H9 (cell line): Measurements from ENCODE around the gene HPCAL1. TPM values are rescaled to one million over a fixed set of nuclear protein-coding genes. Genes with fewer than 3 reads are reported as not detected.
A peak's percentile ranks its signal among the peaks of the same experiment; 100 is the strongest.

Experiments used
- DNase-seq: peaks from one replicate; pipeline ENCODE4 v3.0.0-alpha.2; 2017
- H2AFZ ChIP-seq: one replicate; pipeline ENCODE4 v1.6.1; 2013; ENCODE audit warnings: mild to moderate bottlenecking, low read length, control low read depth, moderate library complexity
- H2AK5ac ChIP-seq: 2 replicates; pipeline ENCODE4 v1.6.1; 2013; ENCODE audit warnings: low read length, control low read depth, mixed read lengths; ENCODE audit not compliant: insufficient read length
- H2BK120ac ChIP-seq: one replicate; pipeline ENCODE4 v1.6.1; 2013; ENCODE audit warnings: low read depth, mild to moderate bottlenecking, low read length, control low read depth, inconsistent platforms; ENCODE audit not compliant: poor library complexity, severe bottlenecking
- H2BK12ac ChIP-seq: 2 replicates; pipeline ENCODE4 v1.6.1; 2013; ENCODE audit warnings: low read length, control low read depth, mixed read lengths, low read depth; ENCODE audit not compliant: insufficient read length
- H2BK15ac ChIP-seq: 2 replicates; pipeline ENCODE4 v1.6.1; 2013; ENCODE audit warnings: low read depth, low read length, control low read depth
- H2BK20ac ChIP-seq: one replicate; pipeline ENCODE4 v1.6.1; 2013; ENCODE audit warnings: low read depth, mild to moderate bottlenecking, low read length, control low read depth, inconsistent platforms; ENCODE audit not compliant: poor library complexity, severe bottlenecking
- H2BK5ac ChIP-seq: 2 replicates; pipeline ENCODE4 v1.6.1; 2013; ENCODE audit warnings: low read length, control low read depth, mixed read lengths; ENCODE audit not compliant: insufficient read length
- H3K14ac ChIP-seq: 2 replicates; pipeline ENCODE4 v1.6.1; 2013; ENCODE audit warnings: low read length, control low read depth; ENCODE audit not compliant: insufficient read depth
- H3K18ac ChIP-seq: 2 replicates; pipeline ENCODE4 v1.6.1; 2013; ENCODE audit warnings: low read depth, mild to moderate bottlenecking, mixed read lengths, low read length, control low read depth; ENCODE audit not compliant: insufficient read length
- H3K23ac ChIP-seq: 2 replicates; pipeline ENCODE4 v1.6.1; 2013; ENCODE audit warnings: low read length, control low read depth, mixed read lengths, low read depth; ENCODE audit not compliant: insufficient read length
- H3K23me2 ChIP-seq: 2 replicates; pipeline ENCODE4 v1.6.1; 2013; ENCODE audit warnings: low read depth, mild to moderate bottlenecking, mixed read lengths, low read length, control low read depth; ENCODE audit not compliant: insufficient read length, poor library complexity, severe bottlenecking
- H3K27ac ChIP-seq: 2 replicates; pipeline ENCODE4 v1.5.1; 2013; ENCODE audit warnings: low read length, control low read depth, mixed read lengths, low read depth; ENCODE audit not compliant: insufficient read length
- H3K27me3 ChIP-seq: 2 replicates; pipeline ENCODE4 v1.6.1; 2013; ENCODE audit warnings: low read length, control low read depth, inconsistent platforms; ENCODE audit not compliant: insufficient read depth
- H3K4ac ChIP-seq: 2 replicates; pipeline ENCODE4 v1.6.1; 2013; ENCODE audit warnings: low read depth, mild to moderate bottlenecking, control low read depth, inconsistent platforms, low read length, moderate library complexity
- H3K4me1 ChIP-seq: 2 replicates; pipeline ENCODE4 v1.6.1; 2013; ENCODE audit warnings: low read length, control low read depth, inconsistent platforms; ENCODE audit not compliant: insufficient read depth
- H3K4me2 ChIP-seq: 2 replicates; pipeline ENCODE4 v1.6.1; 2013; ENCODE audit warnings: low read length, control low read depth, mixed read lengths; ENCODE audit not compliant: insufficient read length, insufficient read depth
- H3K56ac ChIP-seq: 2 replicates; pipeline ENCODE4 v1.6.1; 2013; ENCODE audit warnings: low read depth, mild to moderate bottlenecking, mixed read lengths, low read length, control low read depth; ENCODE audit not compliant: insufficient read length
- H3K79me1 ChIP-seq: 2 replicates; pipeline ENCODE4 v1.6.1; 2013; ENCODE audit warnings: low read depth, mild to moderate bottlenecking, moderate library complexity, low read length, control low read depth, inconsistent platforms; ENCODE audit not compliant: insufficient read depth, poor library complexity, severe bottlenecking
- H3K79me2 ChIP-seq: 2 replicates; pipeline ENCODE4 v1.6.1; 2013; ENCODE audit warnings: low read length, control low read depth, inconsistent platforms; ENCODE audit not compliant: insufficient read depth
- H3K9ac ChIP-seq: 2 replicates; pipeline ENCODE4 v1.6.1; 2013; ENCODE audit warnings: low read length, control low read depth, mixed read lengths; ENCODE audit not compliant: insufficient read length; ENCODE audit errors: extremely low read depth
- H3K9me3 ChIP-seq: one replicate; pipeline ENCODE4 v1.6.1; 2013; ENCODE audit warnings: low read depth, low read length, inconsistent platforms; ENCODE audit not compliant: control insufficient read depth
- H3T11ph ChIP-seq: one replicate; pipeline ENCODE4 v1.6.1; 2013; ENCODE audit warnings: mild to moderate bottlenecking, low read length, control low read depth, inconsistent platforms
- H4K20me1 ChIP-seq: one replicate; pipeline ENCODE4 v1.6.1; 2013; ENCODE audit not compliant: control insufficient read depth, insufficient read length, insufficient read depth
- H4K5ac ChIP-seq: 2 replicates; pipeline ENCODE4 v1.6.1; 2013; ENCODE audit warnings: low read depth, mild to moderate bottlenecking, mixed read lengths, low read length, control low read depth; ENCODE audit not compliant: insufficient read length
- H4K8ac ChIP-seq: replicated peaks from 2 replicates; pipeline ENCODE4 v1.6.1; 2013; ENCODE audit warnings: low read length, control low read depth, mixed read lengths, low read depth; ENCODE audit not compliant: insufficient read length
- H4K91ac ChIP-seq: 2 replicates; pipeline ENCODE4 v1.6.1; 2013; ENCODE audit warnings: low read depth, mild to moderate bottlenecking, moderate library complexity, mixed read lengths, low read length, control low read depth; ENCODE audit not compliant: insufficient read length
- H3K27ac Mint-ChIP-seq, 3 experiments: 2 replicates in 2 of 3; 3 replicates in 1 of 3; pipeline ENCODE4 v1.8.0; 2020 to 2021; ENCODE audit warnings: mixed read lengths in 3 of 3, mild to moderate bottlenecking in 1 of 3, moderate library complexity in 1 of 3
- H3K27me3 Mint-ChIP-seq: 2 replicates; pipeline ENCODE4 v1.8.0; 2021; ENCODE audit warnings: low read depth, mild to moderate bottlenecking, moderate library complexity, mixed read lengths
- H3K36me3 Mint-ChIP-seq, 3 experiments: 2 replicates in 2 of 3; 3 replicates in 1 of 3; pipeline ENCODE4 v1.8.0; 2020 to 2021; ENCODE audit warnings: low read depth in 3 of 3, mixed read lengths in 3 of 3; ENCODE audit not compliant: insufficient read depth in 1 of 3
- H3K4me1 Mint-ChIP-seq, 2 experiments: 2 replicates each; pipeline ENCODE4 v1.8.0; 2020; ENCODE audit warnings: mixed read lengths in 2 of 2
- H3K4me3 Mint-ChIP-seq, 2 experiments: 2 replicates in 1 of 2; 3 replicates in 1 of 2; pipeline ENCODE4 v1.8.0; 2020 to 2021; ENCODE audit warnings: mild to moderate bottlenecking in 2 of 2, mixed read lengths in 2 of 2, moderate library complexity in 1 of 2
- H3K9me3 Mint-ChIP-seq, 2 experiments: 2 replicates in 1 of 2; 3 replicates in 1 of 2; pipeline ENCODE4 v1.8.0; 2020; ENCODE audit warnings: mild to moderate bottlenecking in 2 of 2, mixed read lengths in 2 of 2, moderate library complexity in 1 of 2
- CTCF ChIP-seq: fragments of 200-600 bp; sonication (generic); conservative IDR thresholded peaks from 3 replicates; pipeline ENCODE4 v1.8.0; 2021; ENCODE audit warnings: antibody characterized with exemption, mild to moderate bottlenecking
- WGBS: extraction: QIAGEN DNeasy Blood & Tissue Kit; methylation state at CpG from one replicate; pipeline ENCODE4 v1.1.7; 2013; ENCODE audit warnings: missing lambda C conversion rate, low lambda C conversion rate, mixed read lengths; ENCODE audit not compliant: insufficient read length; ENCODE audit errors: extremely low coverage; 5-methylcytosine and 5-hydroxymethylcytosine counted together
- total RNA-seq: library from RNA; stranded (reverse); gene quantifications from 2 replicates; pipeline ENCODE4 v1.2.1, GENCODE V29; 2021

The HPCAL1 gene
- total RNA-seq, 1 experiment from 2014 or later: 4.7 TPM

- DNase-seq: no peak
- Histone ChIP-seq H3K9me3 (no peaks in the 10 kb centered on the region), H3T11ph (no peak overlapping the region), H2BK120ac (no peak overlapping the region), H2BK5ac (no peak overlapping the region), H3K9ac (no peak overlapping the region), H3K79me1 (no peaks in the 10 kb centered on the region), H3K79me2 (no peaks in the 10 kb centered on the region), H2AFZ (no peak overlapping the region), H3K23me2 (no peaks in the 10 kb centered on the region), H4K8ac (no peak overlapping the region), H2BK20ac (no peak overlapping the region), H3K56ac (no peak overlapping the region), H3K4me2 (no peak overlapping the region), H3K4me1 (no peaks in the 10 kb centered on the region), H2BK15ac (no peak overlapping the region), H4K91ac (no peak overlapping the region), H3K27me3 (no peaks in the 10 kb centered on the region), H3K27ac (no peak overlapping the region), H3K14ac (no peak overlapping the region), H3K4ac (no peak overlapping the region), H3K23ac (no peak overlapping the region), H4K5ac (no peak overlapping the region), H4K20me1 (no peaks in the 10 kb centered on the region), H2BK12ac (no peak overlapping the region), H2AK5ac (no peak overlapping the region), H3K18ac (no peak overlapping the region)
- Mint-ChIP-seq H3K36me3 (no peaks in the 10 kb centered on the region), H3K4me3 (no peak overlapping the region), H3K27ac (peak overlapping the region in 2 of 3 experiments; percentile 69 to 74; a peak in 3 of 7 replicates), H3K4me1 (peaks cover 5 to 12% of the 10 kb centered on the region in 2 experiments), H3K27me3 (peaks cover 2% of the 10 kb centered on the region; the same call in 1 of the 2 replicates), H3K9me3 (no peaks in the 10 kb centered on the region)
- no CpG with 5 or more reads among the region's 5 CpGs for WGBS
- no peak for TF ChIP-seq CTCF
Measured at GRCh38 chr2:10258326-10258725, 44.4 kb upstream of the HPCAL1 start.
